ENCODE results near the gene CST3.

Gene CST3

GRCh38 chr20:23595941-23596340, 41.8 kb downstream of the CST3 start:
- DNase-seq, result no peak

- no peak for DNase-seq
These were observed 49.0 kb downstream of the CST3 start for GRCh38 chr20:23588434-23589403.

GRCh38 chr20:23587631-23588030, 50.1 kb downstream of the CST3 start:
- DNase-seq, result no peak

GRCh38 chr20:23586735-23587525, 50.8 kb downstream of the CST3 start:
- no peak for DNase-seq

GRCh38 chr20:23585808-23586734, 51.7 kb downstream of the CST3 start:
- no peak for DNase-seq

GRCh38 chr20:23585449-23585807, 52.3 kb downstream of the CST3 start:
- no peak for DNase-seq

GRCh38 chr20:23584434-23585199, 53.1 kb downstream of the CST3 start:
- DNase-seq, result no peak
